DMS53 treated with DMSO at 0.1 percent for 48 hours (cell line): Measurements from ENCODE around the gene SMYD4.

Source experiments
- DNase-seq: peaks from one replicate; lab custom pipeline; 2025; ENCODE audit not compliant: unreplicated experiment; lab: John Stamatoyannopoulos, UW

Gene SMYD4

DNA sequence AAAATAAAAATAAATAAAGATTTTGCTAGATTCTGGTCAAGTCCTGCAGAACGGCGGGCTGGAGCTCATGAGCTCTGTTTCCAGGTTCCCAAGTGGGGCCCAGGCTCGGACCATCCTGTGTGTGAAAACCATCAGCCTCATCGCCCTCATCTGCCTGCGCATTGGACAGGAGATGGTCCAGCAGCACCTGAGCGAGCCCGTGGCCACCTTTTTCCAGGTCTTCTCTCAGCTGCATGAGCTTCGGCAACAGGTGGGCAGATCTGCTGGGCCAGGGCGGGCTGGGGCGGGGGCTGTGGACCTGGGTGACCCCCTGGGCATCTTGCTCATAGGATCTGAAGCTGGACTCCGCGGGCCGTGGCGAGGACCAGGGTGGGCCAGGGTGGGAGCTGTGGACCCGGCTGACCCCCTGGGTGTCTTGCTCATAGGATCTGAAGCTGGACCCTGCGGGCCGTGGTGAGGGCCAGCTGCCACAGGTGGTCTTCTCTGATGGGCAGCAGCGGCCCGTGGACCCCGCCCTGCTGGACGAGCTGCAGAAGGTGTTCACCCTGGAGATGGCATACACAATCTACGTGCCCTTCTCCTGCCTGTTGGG lies 97.4 kb downstream of the SMYD4 start:
- DNase-seq: no peak

- no peak for DNase-seq
Observed at GRCh38 chr17:1731194-1731506, 98.6 kb downstream of the SMYD4 start.

DNA sequence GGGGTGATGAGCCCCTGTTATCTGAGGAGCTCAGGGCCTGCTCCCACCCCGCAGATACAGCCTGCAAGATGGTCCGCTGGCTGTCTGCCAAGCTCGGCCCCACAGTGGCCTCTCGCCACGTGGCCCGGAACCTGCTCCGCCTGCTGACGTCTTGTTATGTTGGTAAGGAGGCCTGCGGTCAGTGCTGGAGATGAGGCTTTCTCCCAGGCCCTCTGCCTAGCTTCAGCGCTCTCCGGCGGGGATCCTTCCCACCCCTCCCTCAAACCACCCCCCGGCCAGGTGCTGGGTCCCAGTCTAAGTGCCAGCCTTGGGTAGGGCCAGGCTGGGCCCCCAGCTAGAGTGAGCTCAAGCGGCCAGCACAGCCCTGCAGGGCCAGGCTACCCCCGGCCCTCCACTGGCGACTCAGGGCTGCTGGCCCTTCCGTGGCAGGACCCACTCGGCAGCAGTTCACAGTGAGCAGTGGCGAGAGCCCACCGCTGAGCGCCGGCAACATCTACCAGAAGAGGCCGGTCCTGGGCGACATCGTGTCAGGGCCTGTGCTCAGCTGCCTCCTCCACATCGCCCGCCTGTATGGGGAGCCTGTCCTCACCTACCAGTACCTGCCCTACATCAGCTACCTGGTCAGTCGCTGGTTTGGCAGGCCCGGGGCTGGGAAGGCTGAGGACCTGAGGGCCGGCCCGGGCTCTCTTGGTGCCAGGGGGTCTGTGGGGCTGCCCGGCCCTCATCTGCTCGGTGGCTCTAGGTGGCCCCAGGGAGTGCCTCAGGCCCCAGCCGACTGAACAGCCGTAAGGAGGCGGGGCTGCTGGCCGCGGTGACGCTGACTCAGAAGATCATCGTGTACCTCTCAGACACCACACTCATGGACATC lies 99.1 kb downstream of the SMYD4 start:
- no peak for DNase-seq

DNA sequence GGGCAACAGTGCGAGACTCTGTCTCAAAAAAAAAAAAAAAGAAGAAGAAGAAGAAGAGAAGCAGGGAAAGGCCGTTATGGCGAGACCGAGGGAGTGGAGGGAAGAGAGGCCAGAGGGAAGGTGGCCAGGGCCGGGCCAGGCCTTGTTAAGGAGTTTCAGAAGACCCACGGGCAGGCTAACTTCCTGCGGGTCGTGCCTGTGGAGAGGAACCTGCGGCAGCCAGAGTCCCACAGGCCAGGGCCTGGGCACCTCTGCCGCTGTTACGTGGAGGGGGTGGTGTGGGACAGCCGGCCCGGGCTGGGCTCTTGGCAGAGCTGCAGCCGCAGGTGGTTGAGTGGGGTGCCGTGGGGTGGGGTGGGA lies 99.8 kb downstream of the SMYD4 start:
- no peak for DNase-seq
